Amygdala (tissue), 56 donors: ENCODE results near the gene DUXB.
A peak's percentile ranks its signal among the peaks of the same experiment; 100 is the strongest.

Experiments
- DNase-seq, 56 donors: peaks; one replicate each; lab custom pipeline; 2025; lab: John Stamatoyannopoulos, UW

The DUXB gene

GRCh38 chr16:75660726-75661302 lies 40.4 kb downstream of the DUXB start:
- peak in 5 of 56 donors; percentile 12 to 21 (median 14) for DNase-seq

DNA sequence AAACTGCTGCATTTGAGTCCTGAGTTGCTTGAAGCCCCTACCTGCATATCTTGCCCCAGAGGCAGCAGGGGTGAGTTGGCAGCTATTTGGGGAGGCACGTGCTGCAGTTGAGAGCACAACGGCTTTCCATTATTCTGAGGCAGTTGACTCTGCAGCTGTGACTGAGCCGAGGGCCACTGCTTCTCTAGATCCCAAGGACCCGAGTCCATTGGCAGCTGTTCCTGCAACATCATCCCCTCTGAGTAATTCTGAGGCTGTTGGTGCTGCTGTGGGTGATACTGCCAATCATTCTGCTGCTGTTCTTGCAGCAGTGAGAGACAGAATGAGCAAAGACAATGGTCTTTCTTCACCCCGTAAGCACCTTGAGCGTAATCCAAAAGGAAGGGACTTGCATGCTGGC lies 40.9 kb downstream of the DUXB start:
- peak in 42 of 56 donors; percentile 2 to 71 (median 26) for DNase-seq

GRCh38 chr16:75658175-75658574 lies 43.1 kb downstream of the DUXB start:
- no peak for DNase-seq

GRCh38 chr16:75653922-75654321 lies 47.3 kb downstream of the DUXB start:
- DNase-seq = no peak

- peak in 55 of 56 donors; percentile 19 to 90 (median 71) for DNase-seq
These were observed 52.8 kb downstream of the DUXB start for GRCh38 chr16:75648265-75649076.

DNA sequence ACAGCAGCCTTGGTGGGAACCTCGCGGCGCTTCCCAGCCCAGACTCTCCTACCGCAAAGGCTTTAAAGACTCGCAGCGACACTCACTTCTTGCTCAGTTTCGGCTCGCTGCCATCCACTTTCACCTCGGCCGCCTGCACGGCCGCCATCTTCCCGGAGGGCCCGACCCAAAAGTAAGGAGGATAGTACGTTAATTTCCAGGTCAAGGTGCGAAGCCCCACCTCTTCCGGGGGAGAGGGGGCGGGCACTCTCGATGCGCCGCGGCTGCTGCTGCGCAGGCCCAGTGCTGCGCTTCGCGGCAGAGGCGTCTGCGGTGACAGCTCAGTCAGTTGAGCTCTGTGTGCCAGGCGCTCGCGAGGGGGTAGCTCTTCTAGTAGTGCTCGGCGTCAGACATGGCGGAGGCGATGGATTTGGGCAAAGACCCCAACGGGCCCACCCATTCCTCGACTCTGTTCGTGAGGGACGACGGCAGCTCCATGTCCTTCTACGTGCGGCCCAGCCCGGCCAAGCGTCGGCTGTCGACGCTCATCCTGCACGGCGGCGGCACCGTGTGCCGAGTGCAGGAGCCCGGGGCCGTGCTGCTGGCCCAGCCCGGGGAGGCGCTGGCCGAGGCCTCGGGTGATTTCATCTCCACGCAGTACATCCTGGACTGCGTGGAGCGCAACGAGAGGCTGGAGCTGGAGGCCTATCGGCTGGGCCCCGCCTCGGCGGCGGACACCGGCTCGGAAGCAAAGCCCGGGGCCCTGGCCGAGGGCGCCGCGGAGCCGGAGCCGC lies 53.6 kb downstream of the DUXB start, which contains the start of the genes KARS1 and TERF2IP:
TSS of gene KARS1 (minus strand) at position 174 of the 773 bp plus-strand sequence. CDS start at position 148, 26 bp downstream.
TSS of gene TERF2IP (plus strand) at position 282 of the 773 bp plus-strand sequence. CDS start at position 392, 110 bp downstream.
- DNase-seq = peak; percentile 69 to 97 (median 90)

DNA sequence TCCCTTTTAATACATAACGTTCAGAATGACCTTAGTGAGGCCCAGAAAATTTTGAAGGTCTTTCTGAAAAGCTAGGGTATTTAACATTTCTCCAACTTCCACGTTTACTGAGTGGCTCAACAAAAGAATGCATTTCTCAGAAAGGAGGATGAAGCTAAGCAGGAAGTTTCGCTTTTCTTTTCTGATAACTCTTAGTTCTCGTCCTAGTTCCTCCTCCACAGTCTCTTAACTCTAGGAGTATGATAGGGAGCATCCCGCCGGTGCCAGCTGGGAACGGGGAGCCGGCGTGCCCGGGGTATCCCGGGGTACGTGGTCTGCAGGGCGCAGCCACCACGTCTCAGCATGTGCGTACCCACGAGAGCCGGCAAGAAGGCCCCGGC lies 54.2 kb downstream of the DUXB start:
- no peak for DNase-seq

DNA sequence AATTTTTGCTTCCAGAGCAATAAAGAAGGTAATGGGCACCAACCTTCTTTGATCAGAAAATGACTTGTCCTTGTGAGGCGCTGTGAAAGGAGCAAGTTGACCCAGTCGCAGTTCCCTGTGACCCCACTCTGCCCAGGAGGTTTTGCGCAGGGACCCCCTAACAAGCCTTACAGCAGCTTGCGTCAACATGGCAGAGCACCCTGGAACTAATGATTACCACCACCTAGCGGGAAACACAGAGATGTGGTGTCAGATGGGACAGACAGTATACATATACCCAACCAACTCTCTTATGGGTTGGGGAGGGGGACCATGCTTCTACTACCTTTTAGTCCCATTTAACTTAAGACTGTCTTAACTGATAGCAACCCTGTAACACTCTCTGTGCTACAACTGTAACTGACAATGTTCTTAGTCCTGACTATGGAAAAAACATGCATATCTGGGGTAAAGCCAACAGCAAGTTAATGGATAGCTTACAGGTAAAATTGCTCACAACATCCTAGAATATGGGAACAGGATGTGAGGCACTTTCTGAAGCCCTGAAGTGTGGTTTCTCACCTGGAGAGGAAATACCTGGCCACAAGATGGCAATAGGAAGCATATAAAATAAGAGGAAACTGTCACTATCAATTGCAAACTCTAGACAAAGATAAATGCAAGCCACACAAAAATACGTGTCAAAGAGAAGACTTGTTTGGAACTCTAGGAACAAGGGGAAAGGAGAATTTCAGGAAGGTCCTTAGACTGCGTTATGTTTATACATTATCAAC lies 56.8 kb downstream of the DUXB start:
- no peak for DNase-seq
